Astrocyte of the spinal cord (primary cell): Measurements from ENCODE around the gene KL.

Experiments
- DNase-seq: peaks from one replicate; pipeline ENCODE4 v3.0.0; 2011; ENCODE audit warnings: low read depth, low spot score
- H3K4me3 ChIP-seq: 2 replicates; pipeline ENCODE4 v1.5.1; 2011; ENCODE audit warnings: low read depth, mild to moderate bottlenecking, low read length, moderate library complexity
- CTCF ChIP-seq: IDR thresholded peaks from 2 replicates; pipeline ENCODE4 v1.5.1; 2012; ENCODE audit warnings: low read depth, mild to moderate bottlenecking, low read length, inconsistent platforms
- in situ Hi-C: cut with HindIII; loops from 2 replicates; pipeline ENCODE4 v1.10.0; 2017; ENCODE audit warnings: low sequenced_read_pairs

KL gene

DNA sequence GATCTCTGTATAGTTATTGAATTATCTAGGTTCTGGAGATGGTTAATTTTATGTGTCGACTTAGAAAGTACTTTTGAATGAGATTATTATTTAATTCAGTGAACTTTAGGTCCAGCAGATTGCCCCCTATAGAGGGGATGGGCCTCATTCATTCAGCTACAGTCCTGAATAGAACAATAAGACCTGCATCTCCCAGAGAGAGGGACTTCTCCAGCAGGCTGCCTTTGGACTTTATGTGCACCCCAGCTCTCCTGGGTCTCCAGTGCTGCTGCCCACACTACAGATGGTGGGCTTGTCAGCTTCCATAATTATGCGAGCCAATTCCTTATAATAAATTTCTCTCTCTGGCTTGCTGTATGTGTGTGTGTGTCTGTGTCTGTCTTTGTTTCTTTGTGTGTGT, 39.3 kb upstream of the KL start:
- DNase-seq: no peak
- TF ChIP-seq CTCF: no peak
- in situ Hi-C loops: no loop called here
- no peak overlapping the region for H3K4me3 ChIP-seq

DNA sequence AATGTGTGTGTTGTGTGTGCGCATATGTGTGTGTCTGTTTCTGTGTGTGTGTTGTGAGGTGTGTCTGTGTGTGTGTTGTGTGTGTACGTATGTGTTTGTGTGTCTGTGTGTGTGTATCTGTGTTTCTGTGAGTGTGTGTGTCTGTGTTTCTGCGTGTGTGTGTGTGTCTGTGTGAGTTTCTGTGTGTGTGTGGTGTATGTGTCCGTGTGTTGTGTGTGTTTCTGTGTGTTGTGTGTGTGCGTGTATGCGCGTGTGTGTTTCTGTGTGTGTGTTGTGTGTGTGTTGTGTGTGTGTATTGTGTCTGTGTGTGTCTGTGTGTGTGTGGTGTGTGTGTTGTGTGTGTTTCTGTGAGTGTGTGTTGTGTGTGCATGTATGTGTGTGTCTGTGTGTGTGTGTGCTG, 38.9 kb upstream of the KL start:
- TF ChIP-seq CTCF: no peak
- no peak for DNase-seq
- H3K4me3 ChIP-seq: no peak overlapping the region
- in situ Hi-C loops: no loop called here

DNA sequence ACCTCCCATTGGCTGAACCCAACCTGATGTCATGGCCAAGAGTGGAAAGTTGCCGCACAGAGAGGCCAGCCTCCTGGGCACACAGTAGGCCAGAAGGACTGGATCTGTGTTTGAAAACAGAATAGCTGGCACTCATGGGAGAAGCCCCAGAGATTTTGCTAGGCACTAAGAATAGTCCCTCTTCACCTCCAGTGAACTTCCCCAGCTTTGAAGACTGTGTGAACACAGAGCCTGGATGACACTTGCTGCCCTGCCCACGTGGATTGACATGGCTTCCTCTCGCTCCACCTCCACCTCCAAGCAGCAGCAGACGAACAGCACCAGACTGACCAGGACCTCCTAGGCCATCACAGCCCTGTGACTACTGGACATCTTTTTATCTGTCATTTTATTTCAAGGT, 37.9 kb upstream of the KL start:
- H3K4me3 ChIP-seq: no peak overlapping the region
- TF ChIP-seq CTCF: no peak
- DNase-seq: no peak
- in situ Hi-C loops: no loop called here

- in situ Hi-C loops: no loop called here
- no peak overlapping the region for H3K4me3 ChIP-seq
- DNase-seq: no peak
- TF ChIP-seq CTCF: no peak
Measured at GRCh38 chr13:32983058-32983457, 33.2 kb upstream of the KL start.

DNA sequence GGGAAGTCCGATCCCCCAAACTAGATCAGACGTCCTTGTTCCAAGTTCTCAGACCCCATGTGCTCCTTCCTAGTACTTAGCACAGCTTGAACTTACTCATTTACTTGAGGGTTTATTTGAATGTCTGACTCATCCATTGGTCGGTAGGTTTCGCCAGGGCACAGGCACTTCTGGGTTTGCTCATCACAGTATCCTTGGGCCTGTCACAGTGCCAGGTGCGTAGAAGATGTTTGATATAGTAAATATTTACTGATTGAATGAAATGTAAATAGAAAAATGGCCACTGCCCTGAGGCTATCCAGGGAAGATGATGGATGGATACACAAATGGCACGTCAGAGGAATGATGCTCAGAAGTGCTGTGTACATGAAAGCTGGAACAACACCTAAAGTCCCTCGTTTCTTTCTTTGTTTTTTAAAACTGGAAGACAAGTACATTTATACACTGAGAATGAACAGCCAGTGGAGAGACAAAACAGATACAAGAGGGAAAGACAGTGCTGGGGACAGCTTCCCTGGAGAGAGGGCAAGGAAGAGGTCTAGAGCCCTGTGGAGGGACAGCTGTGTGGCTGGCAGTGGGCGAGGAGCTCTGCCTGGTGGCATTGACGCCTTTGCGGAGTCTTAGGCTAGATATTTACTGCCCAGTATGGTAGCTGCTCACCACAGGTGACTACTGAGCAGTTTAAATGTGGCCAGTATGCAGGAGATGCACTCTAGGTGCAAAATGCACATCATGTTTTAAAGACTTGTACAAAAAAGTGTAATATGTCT, 31.2 kb upstream of the KL start:
- H3K4me3 ChIP-seq: no peak overlapping the region
- no peak for TF ChIP-seq CTCF
- DNase-seq: no peak
- in situ Hi-C loops: no loop called here

DNA sequence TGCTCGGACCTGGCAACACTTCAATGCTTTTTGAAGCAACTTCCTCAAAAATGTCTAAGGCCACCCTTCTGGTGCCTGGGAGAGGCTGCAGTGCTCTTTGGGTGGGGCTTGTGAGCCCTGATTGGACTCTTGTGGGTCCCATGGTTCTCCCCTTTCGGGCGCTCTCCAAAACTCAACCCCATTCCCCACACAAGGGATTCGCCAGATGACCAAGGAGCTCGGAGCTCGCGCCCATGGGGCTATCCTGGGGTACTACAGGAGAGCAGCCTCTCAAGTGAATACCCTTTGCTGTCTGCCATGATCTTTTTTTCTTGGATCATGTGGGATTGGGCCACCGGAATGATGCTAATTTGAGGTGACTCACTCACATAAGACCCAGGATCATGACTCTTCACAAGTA, 29.7 kb upstream of the KL start:
- no peak for DNase-seq
- in situ Hi-C loops: no loop called here
- TF ChIP-seq CTCF: no peak
- no peak overlapping the region for H3K4me3 ChIP-seq
